HEK293 (cell line): Measurements from ENCODE around the gene ESR1.

ENCODE experiments used
- CTCF ChIA-PET: fragments of 350-600 bp; formaldehyde crosslinking; extraction: SDS; loops from one replicate; lab custom pipeline; 2021; ENCODE audit warnings: antibody characterized with exemption; lab: Yijun Ruan, JAX
- POLR2A ChIA-PET: fragments of 300-600 bp; formaldehyde crosslinking; extraction: SDS; loops from one replicate; lab custom pipeline; 2020; ENCODE audit warnings: antibody characterized with exemption, inconsistent platforms; lab: Yijun Ruan, JAX
- H3K27ac ChIP-seq: fragments of 200-500 bp; sonication (Bioruptor generic); 2 replicates; pipeline ENCODE4 v1.5.1; 2014; ENCODE audit warnings: low read depth, low read length, control low read depth, inconsistent platforms; ENCODE audit errors: extremely low read depth
- H3K36me3 ChIP-seq, 2 experiments: fragments of 200-500 bp in 1 of 2; sonication (Bioruptor generic) in 1 of 2; 1 replicate in 1 of 2; 2 replicates in 1 of 2; pipeline ENCODE4 v1.5.1; 2014 to 2017; ENCODE audit warnings: inconsistent platforms in 2 of 2, low read length in 2 of 2; ENCODE audit not compliant: control insufficient read depth in 2 of 2, insufficient read depth in 1 of 2
- H3K4me1 ChIP-seq: fragments of 200-500 bp; sonication (Bioruptor generic); 2 replicates; pipeline ENCODE4 v1.5.1; 2014; ENCODE audit warnings: mild to moderate bottlenecking, low read length, inconsistent platforms; ENCODE audit not compliant: control insufficient read depth, insufficient read depth
- H3K4me3 ChIP-seq: 2 replicates; pipeline ENCODE4 v1.5.1; 2011; ENCODE audit warnings: low read depth, mild to moderate bottlenecking, control low read depth, low read length, moderate library complexity
- H3K9me3 ChIP-seq: fragments of 200-500 bp; sonication (Bioruptor generic); 2 replicates; pipeline ENCODE4 v1.5.1; 2014; ENCODE audit warnings: low read depth, low read length, inconsistent platforms; ENCODE audit not compliant: control insufficient read depth, insufficient read depth
- ELK4 ChIP-seq: IDR thresholded peaks from 2 replicates; pipeline ENCODE4 v1.6.1; 2011; ENCODE audit warnings: mild to moderate bottlenecking, low read depth, low read length, borderline replicate concordance
- GLIS2 ChIP-seq: fragments of 450-650 bp; formaldehyde crosslinking; IDR thresholded peaks from 2 replicates; pipeline ENCODE4 v1.5.1; 2016; ENCODE audit warnings: missing biosample characterization, missing genetic modification characterization
- HOXC10 ChIP-seq: sonication (generic); formaldehyde crosslinking; IDR thresholded peaks from 2 replicates; pipeline ENCODE4 v1.8.1; 2023; ENCODE audit warnings: mild to moderate bottlenecking, missing genetic modification reagents
- HOXD13 ChIP-seq: sonication (generic); formaldehyde crosslinking; IDR thresholded peaks from 2 replicates; pipeline ENCODE4 v1.8.0; 2022; ENCODE audit warnings: missing genetic modification reagents, borderline replicate concordance
- IKZF3 ChIP-seq: fragments of 450-650 bp; IDR thresholded peaks from 2 replicates; pipeline ENCODE4 v1.5.0; 2018; ENCODE audit warnings: missing biosample characterization, mild to moderate bottlenecking, missing genetic modification characterization, moderate library complexity
- MZF1 ChIP-seq: fragments of 450-650 bp; formaldehyde crosslinking; IDR thresholded peaks from 2 replicates; pipeline ENCODE4 v1.5.1; 2017; ENCODE audit warnings: missing biosample characterization, missing genetic modification characterization, borderline replicate concordance
- OSR2 ChIP-seq: fragments of 450-650 bp; formaldehyde crosslinking; IDR thresholded peaks from 2 replicates; pipeline ENCODE4 v1.5.1; 2016; ENCODE audit warnings: missing biosample characterization, missing genetic modification characterization
- PRDM1 ChIP-seq: fragments of 450-650 bp; formaldehyde crosslinking; IDR thresholded peaks from 2 replicates; pipeline ENCODE4; 2016; ENCODE audit warnings: missing biosample characterization, missing genetic modification characterization
- SCRT1 ChIP-seq: fragments of 450-650 bp; formaldehyde crosslinking; IDR thresholded peaks from 2 replicates; pipeline ENCODE4 v1.5.1; 2016; ENCODE audit warnings: missing biosample characterization, missing genetic modification characterization, borderline replicate concordance
- SP2 ChIP-seq: fragments of 450-650 bp; formaldehyde crosslinking; IDR thresholded peaks from 2 replicates; pipeline ENCODE4 v1.5.1; 2016; ENCODE audit warnings: missing biosample characterization, missing genetic modification characterization
- SP3 ChIP-seq: fragments of 450-650 bp; formaldehyde crosslinking; IDR thresholded peaks from 2 replicates; pipeline ENCODE4 v1.5.1; 2016; ENCODE audit warnings: missing biosample characterization, missing genetic modification characterization
- TRIM28 ChIP-seq: IDR thresholded peaks from 2 replicates; pipeline ENCODE4 v1.6.1; 2011; ENCODE audit warnings: low read length, control low read depth, borderline replicate concordance
- WT1 ChIP-seq: fragments of 450-650 bp; formaldehyde crosslinking; IDR thresholded peaks from 2 replicates; pipeline ENCODE4 v1.5.1; 2016; ENCODE audit warnings: missing biosample characterization, missing genetic modification characterization
- YY2 ChIP-seq: fragments of 450-650 bp; formaldehyde crosslinking; IDR thresholded peaks from 2 replicates; pipeline ENCODE4 v1.5.1; 2016; ENCODE audit warnings: missing biosample characterization, missing genetic modification characterization
- ZFHX2 ChIP-seq: fragments of 450-650 bp; formaldehyde crosslinking; conservative IDR thresholded peaks from 2 replicates; pipeline ENCODE4 v1.5.1; 2016; ENCODE audit warnings: missing biosample characterization, missing genetic modification characterization
- ZNF112 ChIP-seq: fragments of 450-650 bp; formaldehyde crosslinking; IDR thresholded peaks from 2 replicates; pipeline ENCODE4 v1.5.0; 2017; ENCODE audit warnings: missing biosample characterization, missing genetic modification characterization
- ZNF121 ChIP-seq: fragments of 450-650 bp; formaldehyde crosslinking; IDR thresholded peaks from 2 replicates; pipeline ENCODE4 v1.5.1; 2016; ENCODE audit warnings: missing biosample characterization, missing genetic modification characterization
- ZNF266 ChIP-seq: fragments of 450-650 bp; formaldehyde crosslinking; IDR thresholded peaks from 2 replicates; pipeline ENCODE4 v1.5.1; 2016; ENCODE audit warnings: missing biosample characterization, missing genetic modification characterization, low read depth
- ZNF366 ChIP-seq: fragments of 450-650 bp; formaldehyde crosslinking; conservative IDR thresholded peaks from 2 replicates; pipeline ENCODE4 v1.5.1; 2016; ENCODE audit warnings: missing biosample characterization, missing genetic modification characterization
- ZNF394 ChIP-seq: fragments of 450-650 bp; formaldehyde crosslinking; IDR thresholded peaks from 2 replicates; pipeline ENCODE4 v1.5.1; 2016; ENCODE audit warnings: missing biosample characterization, missing genetic modification characterization, mild to moderate bottlenecking, moderate library complexity, borderline replicate concordance
- ZNF416 ChIP-seq: fragments of 450-650 bp; formaldehyde crosslinking; IDR thresholded peaks from 2 replicates; pipeline ENCODE4 v1.5.1; 2016; ENCODE audit warnings: missing biosample characterization, missing genetic modification characterization
- ZNF433 ChIP-seq: fragments of 450-650 bp; formaldehyde crosslinking; IDR thresholded peaks from 2 replicates; pipeline ENCODE4 v1.5.1; 2016; ENCODE audit warnings: missing biosample characterization, missing genetic modification characterization, low read depth
- ZNF510 ChIP-seq: fragments of 450-650 bp; formaldehyde crosslinking; IDR thresholded peaks from 2 replicates; pipeline ENCODE4 v1.5.1; 2018; ENCODE audit warnings: mild to moderate bottlenecking, missing genetic modification characterization, missing biosample characterization; ENCODE audit not compliant: insufficient replicate concordance
- ZNF530 ChIP-seq: fragments of 450-650 bp; formaldehyde crosslinking; IDR thresholded peaks from 2 replicates; pipeline ENCODE4 v1.5.1; 2016; ENCODE audit warnings: low read depth, missing biosample characterization, missing genetic modification characterization
- ZNF560 ChIP-seq: fragments of 450-650 bp; formaldehyde crosslinking; IDR thresholded peaks from 2 replicates; pipeline ENCODE4 v1.5.1; 2017; ENCODE audit warnings: missing biosample characterization, missing genetic modification characterization, borderline replicate concordance
- ZNF596 ChIP-seq: fragments of 450-650 bp; IDR thresholded peaks from 2 replicates; pipeline ENCODE4 v1.5.0; 2018; ENCODE audit warnings: missing biosample characterization, mild to moderate bottlenecking, missing genetic modification characterization, moderate library complexity
- ZNF645 ChIP-seq: fragments of 450-650 bp; formaldehyde crosslinking; IDR thresholded peaks from 2 replicates; pipeline ENCODE4; 2016; ENCODE audit warnings: missing biosample characterization, missing genetic modification characterization
- ZNF660 ChIP-seq: fragments of 450-650 bp; IDR thresholded peaks from 2 replicates; pipeline ENCODE4 v1.5.1; 2018; ENCODE audit warnings: missing biosample characterization, mild to moderate bottlenecking, missing genetic modification characterization
- ZNF692 ChIP-seq: fragments of 450-650 bp; formaldehyde crosslinking; IDR thresholded peaks from 2 replicates; pipeline ENCODE4 v1.5.1; 2016; ENCODE audit warnings: missing biosample characterization, missing genetic modification characterization
- ZNF791 ChIP-seq: fragments of 450-650 bp; formaldehyde crosslinking; IDR thresholded peaks from 2 replicates; pipeline ENCODE4 v1.5.1; 2016; ENCODE audit warnings: missing biosample characterization, missing genetic modification characterization
- ZSCAN5A ChIP-seq: fragments of 450-650 bp; formaldehyde crosslinking; IDR thresholded peaks from 2 replicates; pipeline ENCODE4 v1.5.1; 2016; ENCODE audit warnings: missing biosample characterization, missing genetic modification characterization

ESR1 gene

GRCh38 chr6:152053332-152053731 lies 245.8 kb downstream of the ESR1 start:
- no peak overlapping the region for H3K27ac ChIP-seq
- no peak overlapping the region for H3K4me3 ChIP-seq
- H3K9me3 ChIP-seq: no peaks in the 10 kb centered on the region
- H3K36me3 ChIP-seq: no peaks in the 10 kb centered on the region
- POLR2A ChIA-PET: no interaction called here
- peaks cover 11% of the 10 kb centered on the region for H3K4me1 ChIP-seq
- TF ChIP-seq OSR2: no peak
- TF ChIP-seq ZNF394: no peak
- no peak for TF ChIP-seq ZNF416 (tag by site-specific recombination)
- TF ChIP-seq ZSCAN5A (tag by site-specific recombination): no peak
- peak; percentile 88 for TF ChIP-seq ZNF596 (tag by site-specific recombination)
- TF ChIP-seq ZNF510 (tag by site-specific recombination): no peak
- TF ChIP-seq ZNF660 (tag by site-specific recombination): no peak
- no peak for TF ChIP-seq TRIM28
- TF ChIP-seq PRDM1 (tag by site-specific recombination): peak; percentile 88
- TF ChIP-seq ZNF366 (tag by site-specific recombination): peak; percentile 86
- TF ChIP-seq, all 188 proteins: peak for 3
- CTCF ChIA-PET: interaction anchor here (0.7 kb wide), 1 partner anchor 618 kb away, joined by 6 read pairs; no protein-coding TSS in a partner anchor

- peaks cover 9% of the 10 kb centered on the region for H3K4me1 ChIP-seq
- H3K27ac ChIP-seq: no peak overlapping the region
- CTCF ChIA-PET: interaction anchor here (0.6 to 0.7 kb wide), 4 partner anchors 12 to 809 kb away, joined by 3 to 6 read pairs (median 4); no protein-coding TSS in a partner anchor
- H3K36me3 ChIP-seq: no peaks in the 10 kb centered on the region
- H3K9me3 ChIP-seq: no peaks in the 10 kb centered on the region
- POLR2A ChIA-PET: interaction anchor here (1.1 kb wide), 1 partner anchor 14 kb away, joined by 4 read pairs; no protein-coding TSS in a partner anchor
- H3K4me3 ChIP-seq: no peak overlapping the region
- TF ChIP-seq ZFHX2 (tag by site-specific recombination) (peak; percentile 53), SCRT1 (tag by site-specific recombination) (no peak), IKZF3 (tag by site-specific recombination) (no peak), MZF1 (tag by site-specific recombination) (no peak), GLIS2 (tag by site-specific recombination) (no peak), ZNF645 (tag by site-specific recombination) (no peak), ZNF692 (tag by site-specific recombination) (peak; percentile 83), ZNF266 (tag by site-specific recombination) (no peak), ZNF112 (tag by site-specific recombination) (no peak), PRDM1 (tag by site-specific recombination) (peak; percentile 71), HOXC10 (CRISPR knock-in tag) (no peak), HOXD13 (CRISPR knock-in tag) (no peak), ZSCAN5A (tag by site-specific recombination) (no peak), WT1 (tag by site-specific recombination) (no peak), ZNF121 (tag by site-specific recombination) (no peak), SP2 (no peak), SP3 (tag by site-specific recombination) (no peak), ZNF791 (tag by site-specific recombination) (no peak), ELK4 (no peak), ZNF433 (no peak), YY2 (tag by site-specific recombination) (no peak), ZNF560 (tag by site-specific recombination) (no peak), ZNF530 (no peak)
These were observed 247.0 kb downstream of the ESR1 start for GRCh38 chr6:152054441-152054840.
